HUES48 (cell line): ENCODE results near the gene FOXL2.

ENCODE experiments used
- H3K27ac ChIP-seq: one replicate; pipeline ENCODE4 v1.7.0; 2013; ENCODE audit warnings: low read depth, low read length, inconsistent platforms
- H3K27me3 ChIP-seq: 2 replicates; pipeline ENCODE4 v1.6.1; 2013; ENCODE audit warnings: mild to moderate bottlenecking, low read length; ENCODE audit not compliant: control insufficient read depth, insufficient read depth
- H3K36me3 ChIP-seq: 2 replicates; pipeline ENCODE4 v1.6.1; 2013; ENCODE audit warnings: low read length; ENCODE audit not compliant: control insufficient read depth, insufficient read depth
- H3K4me1 ChIP-seq: 2 replicates; pipeline ENCODE4 v1.6.1; 2013; ENCODE audit warnings: mild to moderate bottlenecking, low read length; ENCODE audit not compliant: control insufficient read depth, insufficient read depth
- H3K4me3 ChIP-seq: 2 replicates; pipeline ENCODE4 v1.5.1; 2013; ENCODE audit warnings: mild to moderate bottlenecking, low read depth, low read length
- H3K9ac ChIP-seq: 2 replicates; pipeline ENCODE4 v1.6.1; 2013; ENCODE audit warnings: mild to moderate bottlenecking, low read depth, low read length, moderate library complexity
- H3K9me3 ChIP-seq: 2 replicates; pipeline ENCODE4 v1.6.1; 2013; ENCODE audit warnings: low read length; ENCODE audit not compliant: control insufficient read depth, insufficient read depth

The FOXL2 gene

DNA sequence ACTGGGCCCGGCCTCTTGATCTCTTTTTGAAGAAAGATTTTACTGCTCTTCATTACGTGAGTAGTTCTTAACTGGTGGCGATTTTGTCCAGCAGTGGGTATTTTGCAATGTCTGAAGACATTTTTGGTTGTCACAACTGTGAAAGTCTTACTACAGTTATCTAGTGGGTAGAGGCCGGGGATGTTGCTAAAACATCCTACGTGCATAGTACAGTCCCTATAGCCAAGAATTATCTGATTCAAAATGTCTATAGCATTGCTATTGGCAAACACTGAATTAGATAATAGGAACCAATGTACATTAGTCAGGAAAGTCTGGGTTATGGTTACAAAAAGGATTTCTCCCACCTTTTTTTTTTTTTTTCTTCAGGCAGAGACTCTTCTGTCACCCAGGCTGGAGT is 38.1 kb downstream of the FOXL2 start:
- Histone ChIP-seq H3K9me3 (no peaks in the 10 kb centered on the region), H3K9ac (no peak overlapping the region), H3K27me3 (no peaks in the 10 kb centered on the region), H3K4me3 (no peak overlapping the region), H3K36me3 (no peaks in the 10 kb centered on the region), H3K27ac (no peak overlapping the region), H3K4me1 (no peaks in the 10 kb centered on the region)

DNA sequence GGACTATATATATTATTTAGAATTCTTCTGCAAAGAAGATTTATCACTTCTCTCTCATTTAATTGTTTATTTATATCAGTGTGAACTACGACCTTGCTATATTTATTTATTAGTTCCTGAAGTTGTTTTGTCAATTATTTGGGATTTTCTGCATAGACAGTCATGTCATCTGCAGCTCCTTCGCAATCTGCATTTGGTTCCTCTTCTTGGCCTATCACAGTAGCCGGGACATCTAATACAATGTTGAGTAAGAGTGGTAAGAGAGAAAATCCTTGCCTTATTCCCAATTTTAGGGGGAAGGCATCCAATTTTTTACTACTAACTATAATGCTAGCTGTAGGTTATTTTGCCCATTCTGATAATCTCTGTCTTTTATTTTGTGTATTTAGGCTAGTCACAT is 39.4 kb downstream of the FOXL2 start:
- Histone ChIP-seq H3K27me3 (no peaks in the 10 kb centered on the region), H3K9me3 (no peaks in the 10 kb centered on the region), H3K27ac (no peak overlapping the region), H3K9ac (no peak overlapping the region), H3K36me3 (no peaks in the 10 kb centered on the region), H3K4me3 (no peak overlapping the region), H3K4me1 (no peaks in the 10 kb centered on the region)

DNA sequence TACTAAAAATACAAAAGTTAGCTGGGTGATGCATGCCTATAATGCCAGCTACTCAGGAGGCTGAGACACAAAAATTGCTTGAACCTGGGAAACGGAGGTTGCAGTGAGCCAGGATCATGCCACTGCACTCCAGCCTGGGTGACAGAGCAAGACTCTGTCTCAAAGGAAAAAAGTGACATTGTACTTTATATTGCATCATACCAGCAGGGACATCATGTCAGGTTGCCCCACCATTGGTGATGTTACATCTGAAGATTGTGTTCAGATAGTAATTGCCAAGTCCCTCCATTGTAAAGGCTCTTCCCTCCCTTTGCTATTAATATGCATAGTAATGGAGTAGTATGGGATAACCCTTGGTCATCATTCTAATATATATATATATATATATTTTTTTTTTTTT is 44.8 kb downstream of the FOXL2 start:
- no peaks in the 10 kb centered on the region for H3K27me3 ChIP-seq
- H3K9me3 ChIP-seq = no peaks in the 10 kb centered on the region
- H3K27ac ChIP-seq = no peak overlapping the region
- H3K4me3 ChIP-seq = no peak overlapping the region
- H3K4me1 ChIP-seq = no peaks in the 10 kb centered on the region
- no peak overlapping the region for H3K9ac ChIP-seq
- no peaks in the 10 kb centered on the region for H3K36me3 ChIP-seq

DNA sequence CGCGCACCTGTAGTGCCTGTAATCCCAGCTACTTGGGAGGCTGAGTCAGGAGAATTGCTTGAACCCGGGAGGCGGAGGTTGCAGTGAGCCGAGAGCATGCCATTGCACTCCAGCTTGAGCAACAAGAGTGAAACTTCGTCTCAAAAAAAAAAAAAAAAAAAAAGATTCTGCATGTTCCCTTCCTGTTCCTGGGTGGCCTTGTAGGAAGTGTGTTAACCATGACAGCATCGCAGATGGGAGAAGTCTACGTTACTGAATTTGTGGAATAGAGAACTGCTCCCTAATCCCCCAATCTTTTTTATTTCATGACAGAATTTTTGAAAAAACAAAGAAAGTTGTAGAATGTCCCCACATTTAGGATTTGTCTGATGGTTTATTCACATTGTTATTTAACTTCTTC is 45.4 kb downstream of the FOXL2 start:
- H3K9me3 ChIP-seq = no peaks in the 10 kb centered on the region
- no peak overlapping the region for H3K9ac ChIP-seq
- H3K27me3 ChIP-seq = no peaks in the 10 kb centered on the region
- H3K4me1 ChIP-seq = no peaks in the 10 kb centered on the region
- no peak overlapping the region for H3K4me3 ChIP-seq
- no peak overlapping the region for H3K27ac ChIP-seq
- H3K36me3 ChIP-seq = no peaks in the 10 kb centered on the region

DNA sequence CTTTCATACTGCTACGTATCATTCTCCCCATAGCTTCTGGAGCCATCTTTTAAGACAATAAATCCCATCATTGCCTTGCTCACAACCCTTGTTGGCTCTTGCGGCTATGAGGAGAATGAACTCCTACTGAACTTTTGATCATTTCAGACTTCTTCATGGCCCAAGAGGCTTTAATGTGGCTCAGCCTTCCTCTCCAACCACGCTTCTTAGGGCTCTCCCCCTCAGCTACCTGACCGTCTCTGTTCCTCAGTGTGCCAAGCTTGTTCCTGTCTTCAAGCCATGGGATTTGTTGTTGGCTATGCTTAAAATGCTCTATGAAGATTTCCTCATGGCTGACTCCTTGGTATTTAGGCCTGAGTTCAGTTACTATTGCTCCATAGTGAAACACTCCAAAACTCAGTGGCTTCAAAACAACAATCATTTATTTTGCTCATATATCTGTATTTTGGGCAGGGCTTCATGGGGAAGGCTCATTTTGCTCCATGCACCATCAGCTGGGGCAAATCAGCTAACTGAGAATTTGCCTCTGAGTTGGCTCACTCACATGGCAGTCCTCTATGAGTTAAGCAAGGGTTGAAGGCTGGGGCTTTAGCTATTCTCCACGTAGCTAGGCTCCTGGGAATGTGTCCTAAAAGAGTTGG is 47.5 kb downstream of the FOXL2 start:
- Histone ChIP-seq H3K4me3 (no peak overlapping the region), H3K4me1 (no peaks in the 10 kb centered on the region), H3K27me3 (no peaks in the 10 kb centered on the region)

DNA sequence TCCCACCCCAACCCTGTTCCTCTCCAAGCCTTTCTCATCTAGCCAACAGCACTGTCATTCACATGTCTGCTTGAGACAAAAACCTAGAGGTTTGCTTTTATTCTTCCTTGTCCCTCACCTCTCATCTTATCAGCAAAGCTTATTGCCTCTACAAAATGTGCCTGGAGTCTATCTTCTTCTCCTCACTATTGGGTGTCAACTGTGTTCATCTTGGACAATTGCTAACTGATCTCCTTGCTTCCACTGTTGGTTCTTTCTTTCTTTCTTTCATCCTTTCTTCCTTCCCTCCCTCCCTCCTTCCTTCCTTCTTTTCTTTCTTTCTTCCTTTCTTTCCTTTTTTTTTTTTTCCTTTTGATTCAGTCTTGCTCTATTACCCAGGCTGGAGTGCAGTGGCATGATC is 48.2 kb downstream of the FOXL2 start:
- H3K27me3 ChIP-seq = no peaks in the 10 kb centered on the region
- H3K4me3 ChIP-seq = no peak overlapping the region
- no peaks in the 10 kb centered on the region for H3K4me1 ChIP-seq
- no peaks in the 10 kb centered on the region for H3K9me3 ChIP-seq
- no peak overlapping the region for H3K27ac ChIP-seq
- no peaks in the 10 kb centered on the region for H3K36me3 ChIP-seq
- no peak overlapping the region for H3K9ac ChIP-seq

More for the DNA sequence above, 47.5 kb downstream of the FOXL2 start:
- H3K9me3 ChIP-seq = no peaks in the 10 kb centered on the region
- H3K9ac ChIP-seq = no peak overlapping the region
- H3K27ac ChIP-seq = no peak overlapping the region
- H3K36me3 ChIP-seq = no peaks in the 10 kb centered on the region

DNA sequence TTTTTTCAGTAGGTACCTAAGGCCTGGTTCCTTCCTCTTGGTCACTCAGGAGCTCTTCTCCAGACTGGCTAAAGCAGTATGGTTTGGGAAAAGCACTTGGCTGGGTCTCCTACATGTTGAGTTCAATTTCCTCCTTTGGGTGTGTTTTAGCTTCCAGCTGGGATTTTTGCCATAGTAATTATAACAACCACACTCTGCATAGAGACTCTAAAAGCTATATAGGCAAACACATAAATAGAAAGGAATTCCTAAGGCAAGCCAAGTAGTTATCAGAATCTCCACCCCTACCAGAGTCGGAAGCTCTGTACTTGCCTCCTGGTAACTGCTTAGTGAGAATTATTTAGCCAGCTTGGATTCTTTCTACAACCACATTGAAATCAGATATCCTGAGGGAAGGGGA is 48.6 kb downstream of the FOXL2 start:
- H3K36me3 ChIP-seq = no peaks in the 10 kb centered on the region
- no peak overlapping the region for H3K27ac ChIP-seq
- H3K27me3 ChIP-seq = no peaks in the 10 kb centered on the region
- no peak overlapping the region for H3K4me3 ChIP-seq
- no peaks in the 10 kb centered on the region for H3K4me1 ChIP-seq
- H3K9ac ChIP-seq = no peak overlapping the region
- H3K9me3 ChIP-seq = no peaks in the 10 kb centered on the region
